Measurements from ENCODE around the gene PBX1. TPM values are rescaled to one million over a fixed set of nuclear protein-coding genes. Genes with fewer than 3 reads are reported as not detected.

PBX1 gene
- total and polyA plus RNA-seq, 2 donors from 2014 or later, result 14.9 to 91.5 TPM

DNA sequence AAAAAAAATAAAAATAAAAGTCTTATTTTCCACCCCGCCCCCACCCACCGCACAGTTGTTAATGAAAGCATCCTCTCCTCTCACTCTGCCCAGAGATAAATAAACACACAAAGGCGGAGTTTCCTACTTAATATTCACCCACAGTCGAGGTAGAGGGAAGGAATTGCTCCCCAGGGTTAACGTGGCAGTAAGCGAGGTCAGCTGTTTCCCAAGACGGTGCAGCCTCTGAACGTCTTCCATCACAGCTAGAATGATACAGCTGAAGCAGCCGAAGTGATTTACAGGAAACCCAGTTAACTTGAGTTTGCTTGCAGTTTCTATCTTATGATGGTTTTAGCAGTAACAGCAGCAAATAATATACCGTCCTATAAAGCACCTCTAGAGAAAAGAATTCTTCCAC is 283.9 kb downstream of the PBX1 start:
- Histone ChIP-seq H3K27ac (ENCODE audit: low read depth in 2 of 2, low read length in 2 of 2) (no peak overlapping the region), H3K27me3 (ENCODE audit: control insufficient read depth, insufficient read depth, low read length) (no peaks in the 10 kb centered on the region), H3K4me3 (ENCODE audit: low read length in 3 of 3) (no peak overlapping the region), H3K36me3 (ENCODE audit: control insufficient read depth in 2 of 3, insufficient read depth in 3 of 3, low read length in 3 of 3) (peaks cover 6 to 19% (median 14%) of the 10 kb centered on the region in 3 donors), H3K9ac (ENCODE audit: low read length in 3 of 3) (no peak overlapping the region), H3K4me1 (ENCODE audit: control insufficient read depth in 2 of 3, insufficient read depth in 2 of 3, low read depth in 1 of 3, low read length in 3 of 3) (peaks cover 0 to 3% (median 0%) of the 10 kb centered on the region in 3 donors), H3K9me3 (ENCODE audit: control insufficient read depth in 2 of 3, insufficient read depth in 1 of 3, low read length in 3 of 3) (no peaks in the 10 kb centered on the region)
- intact Hi-C loops (cut with DNase I), result no loop called here
- no peak for FAIRE-seq
- DNase-seq, result peak in 1 of 5 donors; percentile 20
- TF ChIP-seq CTCF (IDR thresholded peaks at IDR 0.05; ENCODE audit: borderline replicate concordance, extremely low read depth, insufficient read depth), result no peak

- no peak overlapping the region for H3K9ac ChIP-seq (ENCODE audit: low read length in 3 of 3)
- TF ChIP-seq CTCF (IDR thresholded peaks at IDR 0.05; ENCODE audit: borderline replicate concordance, extremely low read depth, insufficient read depth), result no peak
- H3K4me1 ChIP-seq (ENCODE audit: control insufficient read depth in 2 of 3, insufficient read depth in 2 of 3, low read depth in 1 of 3, low read length in 3 of 3), result peaks cover 0 to 3% (median 0%) of the 10 kb centered on the region in 3 donors
- no peak for FAIRE-seq
- DNase-seq, result no peak
- H3K9me3 ChIP-seq (ENCODE audit: control insufficient read depth in 2 of 3, insufficient read depth in 1 of 3, low read length in 3 of 3), result no peaks in the 10 kb centered on the region
- intact Hi-C loops (cut with DNase I), result no loop called here
- H3K4me3 ChIP-seq (ENCODE audit: low read length in 3 of 3), result no peak overlapping the region
- H3K27me3 ChIP-seq (ENCODE audit: control insufficient read depth, insufficient read depth, low read length), result no peaks in the 10 kb centered on the region
- no peak overlapping the region for H3K27ac ChIP-seq (ENCODE audit: low read depth in 2 of 2, low read length in 2 of 2)
- H3K36me3 ChIP-seq (ENCODE audit: control insufficient read depth in 2 of 3, insufficient read depth in 3 of 3, low read length in 3 of 3), result peaks cover 3 to 21% (median 14%) of the 10 kb centered on the region in 3 donors
These were observed 284.9 kb downstream of the PBX1 start for GRCh38 chr1:164843743-164844500.

DNA sequence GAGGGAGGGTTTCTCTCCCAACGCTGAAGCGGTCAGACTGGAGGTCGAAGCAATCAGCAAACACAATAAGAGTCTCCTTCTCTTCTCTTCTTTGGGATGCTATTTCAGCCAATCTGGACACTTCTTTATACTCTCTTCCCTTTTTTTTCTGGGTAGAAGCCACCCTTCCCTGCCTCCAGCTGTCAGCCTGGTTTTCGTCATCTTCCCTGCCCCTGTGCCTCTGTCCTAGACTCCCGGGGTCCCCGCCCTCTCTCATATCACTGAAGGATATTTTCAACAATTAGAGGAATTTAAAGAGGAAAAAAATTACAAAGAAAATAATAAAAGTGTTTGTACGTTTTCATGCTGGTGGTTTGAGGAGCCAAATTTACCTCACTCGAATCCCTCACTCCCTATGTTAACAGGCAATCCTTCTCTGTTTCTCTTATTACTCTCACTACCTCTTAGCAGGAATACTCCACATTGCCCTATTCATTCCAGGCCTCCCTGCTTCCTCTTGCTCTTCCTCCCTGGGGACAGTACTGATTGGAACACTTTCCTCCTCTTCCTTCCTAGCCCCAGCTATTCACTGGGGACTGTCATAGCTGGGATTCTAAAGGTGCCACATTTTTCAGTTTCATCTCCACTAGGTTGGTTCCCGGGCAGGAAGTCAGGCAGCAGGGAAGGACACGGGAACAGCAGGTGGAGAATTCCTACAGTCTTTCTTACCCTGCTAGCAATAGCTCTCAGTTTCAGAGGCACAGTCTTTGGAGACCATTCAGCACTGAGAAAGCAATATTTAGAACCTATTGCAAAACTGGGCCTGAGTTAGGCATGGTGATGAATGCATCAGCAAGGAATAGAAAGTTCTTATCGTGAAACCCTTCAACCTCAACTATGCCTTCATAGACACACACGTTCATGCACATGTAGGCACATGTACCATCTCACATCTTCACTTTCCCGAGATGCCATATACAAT is 288.0 kb downstream of the PBX1 start:
- no peak for TF ChIP-seq CTCF (IDR thresholded peaks at IDR 0.05; ENCODE audit: borderline replicate concordance, extremely low read depth, insufficient read depth)
- intact Hi-C loops (cut with DNase I), result no loop called here
- H3K9me3 ChIP-seq (ENCODE audit: control insufficient read depth in 2 of 3, insufficient read depth in 1 of 3, low read length in 3 of 3), result no peaks in the 10 kb centered on the region
- H3K9ac ChIP-seq (ENCODE audit: low read length in 3 of 3), result no peak overlapping the region
- no peak overlapping the region for H3K4me3 ChIP-seq (ENCODE audit: low read length in 3 of 3)
- FAIRE-seq, result no peak
- no peak overlapping the region for H3K27ac ChIP-seq (ENCODE audit: low read depth in 2 of 2, low read length in 2 of 2)
- no peaks in the 10 kb centered on the region for H3K4me1 ChIP-seq (ENCODE audit: control insufficient read depth in 2 of 3, insufficient read depth in 2 of 3, low read depth in 1 of 3, low read length in 3 of 3)
- DNase-seq, result no peak
- H3K27me3 ChIP-seq (ENCODE audit: control insufficient read depth, insufficient read depth, low read length), result no peaks in the 10 kb centered on the region
- peaks cover 3 to 21% (median 14%) of the 10 kb centered on the region in 3 donors for H3K36me3 ChIP-seq (ENCODE audit: control insufficient read depth in 2 of 3, insufficient read depth in 3 of 3, low read length in 3 of 3)

Data from kidney (tissue), 14 donors.